Occipital lobe (tissue), 2 donors: ENCODE measurements around the gene PPP1R12A. TPM values are rescaled to one million over a fixed set of nuclear protein-coding genes. Genes with fewer than 3 reads are reported as not detected.
"Not testable (repeated sequence)": the region's sequence is repeated elsewhere in the genome, so short reads cannot be mapped to it uniquely, and the experiment has no call there.

Experiments
- DNase-seq: peaks from one replicate; lab custom pipeline; 2025; lab: John Stamatoyannopoulos, UW
- total RNA-seq: library from RNA; depleted of rRNA; stranded (reverse); fragments of >200 nt; gene quantifications from one replicate; pipeline ENCODE4 v1.2.3, GENCODE V29; 2014

PPP1R12A gene
- total RNA-seq = 176 TPM

GRCh38 chr12:79935021-79935623 is at the start of gene PPP1R12A:
PPP1R12A (minus strand) TSS chr12:79935097; CDS start chr12:79934931, 166 bp downstream.
- peak; percentile 95 for DNase-seq

- no peak for DNase-seq
Measured at GRCh38 chr12:79983986-79984620, 49.2 kb upstream of the PPP1R12A start.

GRCh38 chr12:79983492-79983891 is 48.6 kb upstream of the PPP1R12A start:
- no peak for DNase-seq

- no peak for DNase-seq
Measured at GRCh38 chr12:79982086-79983062, 47.5 kb upstream of the PPP1R12A start.

GRCh38 chr12:79978692-79979091 is 43.8 kb upstream of the PPP1R12A start:
- no peak for DNase-seq

- DNase-seq = not testable (repeated sequence)
Measured at GRCh38 chr12:79977856-79978460, 43.1 kb upstream of the PPP1R12A start.

GRCh38 chr12:79975143-79975542 is 40.2 kb upstream of the PPP1R12A start:
- DNase-seq = no peak

- peak; percentile 1 for DNase-seq
Measured at GRCh38 chr12:79973801-79974200, 38.9 kb upstream of the PPP1R12A start.

GRCh38 chr12:79964100-79964627 is 29.3 kb upstream of the PPP1R12A start:
- no peak for DNase-seq

- no peak for DNase-seq
Measured at GRCh38 chr12:79961411-79961810, 26.5 kb upstream of the PPP1R12A start.

GRCh38 chr12:79959484-79959883 is 24.6 kb upstream of the PPP1R12A start:
- peak; percentile 56 for DNase-seq

- no peak for DNase-seq
Measured at GRCh38 chr12:79956896-79957295, 22.0 kb upstream of the PPP1R12A start.

- DNase-seq = no peak
Measured at GRCh38 chr12:79955561-79955960, 20.7 kb upstream of the PPP1R12A start.

- DNase-seq = no peak
Measured at GRCh38 chr12:79954037-79954610, 19.2 kb upstream of the PPP1R12A start.

- DNase-seq = no peak
Measured at GRCh38 chr12:79949098-79949497, 14.2 kb upstream of the PPP1R12A start.

- no peak for DNase-seq
Measured at GRCh38 chr12:79945433-79945832, 10.5 kb upstream of the PPP1R12A start.

- DNase-seq = no peak
Measured at GRCh38 chr12:79944565-79944964, 9.7 kb upstream of the PPP1R12A start.

- DNase-seq = not testable (repeated sequence)
Measured at GRCh38 chr12:79942846-79943245, 7.9 kb upstream of the PPP1R12A start.

- DNase-seq = no peak
Measured at GRCh38 chr12:79939728-79940310, 4.9 kb upstream of the PPP1R12A start.

- no peak for DNase-seq
Measured at GRCh38 chr12:79938843-79939242, 3.9 kb upstream of the PPP1R12A start.

- DNase-seq = no peak
Measured at GRCh38 chr12:79936670-79937069, 1.8 kb upstream of the PPP1R12A start.
